ENCODE measurements around the gene IRAK2. TPM values are rescaled to one million over a fixed set of nuclear protein-coding genes. Genes with fewer than 3 reads are reported as not detected.

The IRAK2 gene
- total RNA-seq, 4 donors from 2014 or later = 0.29 to 8.7 (median 3.7) TPM

GRCh38 chr3:10204921-10205320 lies 40.2 kb downstream of the IRAK2 start:
- no peaks in the 10 kb centered on the region for H3K9me3 ChIP-seq
- no peaks in the 10 kb centered on the region for H3K27me3 ChIP-seq
- intact Hi-C loops (cut with DNase I; ENCODE audit: low total_unique reads) = no loop called here
- no peak for TF ChIP-seq CTCF (IDR thresholded peaks at IDR 0.05)
- TF ChIP-seq POLR2A (IDR thresholded peaks at IDR 0.05) = no peak
- H3K36me3 ChIP-seq = no peaks in the 10 kb centered on the region
- H3K27ac ChIP-seq = peak overlapping the region; percentile 30 to 67
- DNase-seq = no peak
- H3K4me3 ChIP-seq = no peak overlapping the region
- no peaks in the 10 kb centered on the region for H3K4me1 ChIP-seq

- Histone ChIP-seq H3K9me3 (no peaks in the 10 kb centered on the region), H3K27ac (peak overlapping the region; percentile 30 to 67), H3K36me3 (no peaks in the 10 kb centered on the region), H3K27me3 (no peaks in the 10 kb centered on the region), H3K4me1 (no peaks in the 10 kb centered on the region), H3K4me3 (no peak overlapping the region)
- TF ChIP-seq CTCF (IDR thresholded peaks at IDR 0.05) = no peak
- no peak for TF ChIP-seq POLR2A (IDR thresholded peaks at IDR 0.05)
- intact Hi-C loops (cut with DNase I; ENCODE audit: low total_unique reads) = no loop called here
- peak; percentile 38 to 74 for DNase-seq
These were observed 40.9 kb downstream of the IRAK2 start for GRCh38 chr3:10205451-10206165.

DNA sequence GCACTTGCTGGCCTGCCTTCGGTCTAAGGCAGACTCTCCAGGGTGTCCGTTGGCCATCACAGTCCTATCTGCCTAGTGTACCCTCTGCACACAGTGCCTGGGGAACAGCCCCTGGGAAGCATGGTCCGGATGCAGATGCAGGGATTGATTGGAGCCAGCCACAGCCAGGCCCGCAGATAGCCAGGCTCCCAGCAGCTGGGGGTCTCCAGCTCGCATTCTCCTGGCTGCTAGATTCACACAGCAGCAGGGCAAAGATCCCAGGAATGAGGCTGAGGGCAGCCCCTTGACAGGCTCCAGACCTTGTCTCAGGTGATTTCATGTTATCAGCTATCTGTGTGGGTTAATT lies 41.4 kb downstream of the IRAK2 start:
- TF ChIP-seq POLR2A (IDR thresholded peaks at IDR 0.05) (no peak), CTCF (IDR thresholded peaks at IDR 0.05) (no peak)
- Histone ChIP-seq H3K27me3 (no peaks in the 10 kb centered on the region), H3K36me3 (no peaks in the 10 kb centered on the region), H3K9me3 (no peaks in the 10 kb centered on the region), H3K4me1 (no peaks in the 10 kb centered on the region), H3K27ac (peak overlapping the region in 1 of 2 donors; percentile 67), H3K4me3 (no peak overlapping the region)
- intact Hi-C loops (cut with DNase I; ENCODE audit: low total_unique reads) = no loop called here
- DNase-seq = no peak

DNA sequence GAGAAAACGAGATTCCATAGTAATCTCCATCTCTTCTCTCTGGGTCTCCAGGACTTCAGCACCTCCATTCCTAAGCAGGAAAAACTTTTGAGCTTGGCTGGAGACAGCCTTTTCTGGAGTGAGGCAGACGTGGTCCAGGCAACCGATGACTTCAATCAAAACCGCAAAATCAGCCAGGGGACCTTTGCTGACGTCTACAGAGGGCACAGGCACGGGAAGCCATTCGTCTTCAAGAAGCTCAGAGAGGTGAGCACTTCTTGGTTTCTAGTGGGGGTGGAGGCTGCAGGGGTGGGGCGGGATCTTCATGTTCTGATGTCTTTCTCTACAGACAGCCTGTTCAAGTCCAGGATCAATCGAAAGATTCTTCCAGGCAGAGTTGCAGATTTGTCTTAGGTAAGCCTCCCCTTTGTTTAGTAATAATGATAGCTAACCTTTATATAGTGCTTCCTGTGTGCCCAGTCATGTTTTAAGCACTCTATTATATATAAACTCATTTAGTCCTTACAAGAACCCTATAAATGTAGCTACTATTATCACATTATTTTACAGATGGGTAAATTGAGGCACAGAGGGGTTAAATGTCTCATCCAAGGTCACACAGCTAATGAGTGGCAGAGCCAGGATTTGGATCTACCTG lies 48.6 kb downstream of the IRAK2 start:
- H3K9me3 ChIP-seq = no peaks in the 10 kb centered on the region
- H3K4me3 ChIP-seq = no peak overlapping the region
- H3K27me3 ChIP-seq = no peaks in the 10 kb centered on the region
- no peak for DNase-seq
- H3K27ac ChIP-seq = no peak overlapping the region
- no peaks in the 10 kb centered on the region for H3K36me3 ChIP-seq
- intact Hi-C loops (cut with DNase I; ENCODE audit: low total_unique reads) = loop anchor here (10.0 kb wide), 1 partner anchor 48 kb away; the partner anchor contains the start of gene IRAK2
- H3K4me1 ChIP-seq = no peaks in the 10 kb centered on the region
- TF ChIP-seq POLR2A (IDR thresholded peaks at IDR 0.05) (no peak), CTCF (IDR thresholded peaks at IDR 0.05) (no peak)

Measured in uterus (tissue), 4 donors.